Measurements from ENCODE around the gene NTN3.

- TF ChIP-seq CTCF (IDR thresholded peaks at IDR 0.05; ENCODE audit: low read length): no peak
- TF ChIP-seq EZH2 (IDR thresholded peaks at IDR 0.05; ENCODE audit: borderline replicate concordance, low read length): no peak
Measured at GRCh38 chr16:2498531-2499253, 27.6 kb downstream of the NTN3 start.

Measured in OCI-LY1 (cell line).